ENCODE data around the gene CTNNA2.

GRCh38 chr2:79903222-79904000 lies 390.6 kb downstream of the CTNNA2 start:
- TF ChIP-seq BRCA1 (IDR thresholded peaks at IDR 0.05; ENCODE audit: low read depth, low read length) (no peak), CTCF (IDR thresholded peaks at IDR 0.05; ENCODE audit: control extremely low read depth in 1 of 3, insufficient read depth in 1 of 3, low read depth in 1 of 3, low read length in 3 of 3) (no peak), RXRA (IDR thresholded peaks at IDR 0.05; ENCODE audit: insufficient read depth, low read depth, low read length) (no peak), MAFK (IDR thresholded peaks at IDR 0.05; ENCODE audit: low read depth, low read length) (no peak), SUZ12 (IDR thresholded peaks at IDR 0.05; ENCODE audit: low read length) (no peak)

Data from H1 (cell line).